Skeletal muscle tissue (tissue), 4 donors: ENCODE results near the gene CDKAL1. TPM values are rescaled to one million over a fixed set of nuclear protein-coding genes. Genes with fewer than 3 reads are reported as not detected.

Source experiments
- H3K27ac ChIP-seq: one replicate; pipeline ENCODE4 v1.7.0; 2013; ENCODE audit warnings: mild to moderate bottlenecking, low read depth, low read length, inconsistent platforms
- H3K27me3 ChIP-seq, 3 donors: one replicate each; pipeline ENCODE4 v1.7.0; 2013; ENCODE audit warnings: low read length in 3 of 3; ENCODE audit not compliant: control insufficient read depth in 3 of 3, insufficient read depth in 3 of 3
- H3K36me3 ChIP-seq, 3 donors: one replicate each; pipeline ENCODE4 v1.7.0; 2013; ENCODE audit warnings: low read length in 3 of 3; ENCODE audit not compliant: control insufficient read depth in 3 of 3, insufficient read depth in 3 of 3
- H3K4me1 ChIP-seq, 3 donors: one replicate each; pipeline ENCODE4 v1.7.0; 2013; ENCODE audit warnings: low read length in 3 of 3, mild to moderate bottlenecking in 3 of 3; ENCODE audit not compliant: control insufficient read depth in 3 of 3, insufficient read depth in 3 of 3
- H3K4me3 ChIP-seq, 3 donors: one replicate each; pipeline ENCODE4 v1.7.0; 2013; ENCODE audit warnings: low read length in 3 of 3
- H3K9ac ChIP-seq, 3 donors: one replicate each; pipeline ENCODE4 v1.7.0; 2013; ENCODE audit warnings: low read length in 3 of 3, mild to moderate bottlenecking in 3 of 3, moderate library complexity in 2 of 3, low read depth in 1 of 3
- H3K9me3 ChIP-seq, 3 donors: one replicate each; pipeline ENCODE4 v1.7.0; 2013; ENCODE audit warnings: low read length in 3 of 3; ENCODE audit not compliant: control insufficient read depth in 3 of 3
- total RNA-seq: library from RNA; depleted of rRNA; stranded (reverse); fragments of >200 nt; gene quantifications from one replicate; pipeline ENCODE4 v1.2.3, GENCODE V29; 2014
- donor health status: Osteomylitis.

CDKAL1 gene
- total RNA-seq, 1 donor from 2014 or later: 42.8 TPM

- Histone ChIP-seq H3K4me1 (no peaks in the 10 kb centered on the region), H3K36me3 (no peaks in the 10 kb centered on the region), H3K27me3 (no peaks in the 10 kb centered on the region), H3K9ac (no peak overlapping the region), H3K9me3 (no peaks in the 10 kb centered on the region), H3K4me3 (no peak overlapping the region), H3K27ac (no peak overlapping the region)
These were observed 303.9 kb downstream of the CDKAL1 start for GRCh38 chr6:20838113-20838512.

GRCh38 chr6:20839630-20840029 is 305.4 kb downstream of the CDKAL1 start:
- no peak overlapping the region for H3K4me3 ChIP-seq
- H3K27ac ChIP-seq: no peak overlapping the region
- H3K36me3 ChIP-seq: no peaks in the 10 kb centered on the region
- H3K9me3 ChIP-seq: no peaks in the 10 kb centered on the region
- no peak overlapping the region for H3K9ac ChIP-seq
- H3K27me3 ChIP-seq: no peaks in the 10 kb centered on the region
- no peaks in the 10 kb centered on the region for H3K4me1 ChIP-seq

GRCh38 chr6:20840675-20841074 is 306.4 kb downstream of the CDKAL1 start:
- Histone ChIP-seq H3K4me1 (no peaks in the 10 kb centered on the region), H3K27ac (no peak overlapping the region), H3K9me3 (no peaks in the 10 kb centered on the region), H3K27me3 (no peaks in the 10 kb centered on the region), H3K9ac (no peak overlapping the region), H3K4me3 (no peak overlapping the region), H3K36me3 (no peaks in the 10 kb centered on the region)

GRCh38 chr6:20841806-20842205 is 307.5 kb downstream of the CDKAL1 start:
- Histone ChIP-seq H3K9ac (no peak overlapping the region), H3K27me3 (no peaks in the 10 kb centered on the region), H3K4me1 (no peaks in the 10 kb centered on the region), H3K27ac (no peak overlapping the region), H3K9me3 (no peaks in the 10 kb centered on the region), H3K36me3 (no peaks in the 10 kb centered on the region), H3K4me3 (no peak overlapping the region)

- no peak overlapping the region for H3K4me3 ChIP-seq
- no peaks in the 10 kb centered on the region for H3K27me3 ChIP-seq
- H3K9me3 ChIP-seq: no peaks in the 10 kb centered on the region
These were observed 311.3 kb downstream of the CDKAL1 start for GRCh38 chr6:20845592-20845991.

GRCh38 chr6:20846602-20847028 is 312.4 kb downstream of the CDKAL1 start:
- H3K9me3 ChIP-seq: no peaks in the 10 kb centered on the region
- no peaks in the 10 kb centered on the region for H3K4me1 ChIP-seq
- H3K27me3 ChIP-seq: no peaks in the 10 kb centered on the region
- no peaks in the 10 kb centered on the region for H3K36me3 ChIP-seq
- H3K27ac ChIP-seq: no peak overlapping the region
- no peak overlapping the region for H3K9ac ChIP-seq
- no peak overlapping the region for H3K4me3 ChIP-seq

More at GRCh38 chr6:20845592-20845991, 311.3 kb downstream of the CDKAL1 start:
- Histone ChIP-seq H3K9ac (no peak overlapping the region), H3K4me1 (no peaks in the 10 kb centered on the region), H3K27ac (no peak overlapping the region), H3K36me3 (no peaks in the 10 kb centered on the region)

- Histone ChIP-seq H3K4me3 (no peak overlapping the region), H3K9ac (no peak overlapping the region), H3K36me3 (no peaks in the 10 kb centered on the region), H3K9me3 (no peaks in the 10 kb centered on the region), H3K4me1 (no peaks in the 10 kb centered on the region), H3K27me3 (no peaks in the 10 kb centered on the region), H3K27ac (no peak overlapping the region)
These were observed 313.6 kb downstream of the CDKAL1 start for GRCh38 chr6:20847904-20848303.

- Histone ChIP-seq H3K9me3 (no peaks in the 10 kb centered on the region), H3K4me1 (no peaks in the 10 kb centered on the region), H3K9ac (no peak overlapping the region), H3K36me3 (no peaks in the 10 kb centered on the region), H3K27me3 (no peaks in the 10 kb centered on the region), H3K27ac (no peak overlapping the region), H3K4me3 (no peak overlapping the region)
These were observed 316.6 kb downstream of the CDKAL1 start for GRCh38 chr6:20850686-20851416.

- H3K9ac ChIP-seq: no peak overlapping the region
- H3K36me3 ChIP-seq: no peaks in the 10 kb centered on the region
- H3K27me3 ChIP-seq: no peaks in the 10 kb centered on the region
- H3K9me3 ChIP-seq: no peaks in the 10 kb centered on the region
- H3K4me3 ChIP-seq: no peak overlapping the region
- H3K4me1 ChIP-seq: no peaks in the 10 kb centered on the region
- H3K27ac ChIP-seq: no peak overlapping the region
These were observed 317.5 kb downstream of the CDKAL1 start for GRCh38 chr6:20851795-20852194.

GRCh38 chr6:20853828-20854227 is 319.6 kb downstream of the CDKAL1 start:
- Histone ChIP-seq H3K36me3 (no peaks in the 10 kb centered on the region), H3K27me3 (no peaks in the 10 kb centered on the region), H3K4me3 (no peak overlapping the region), H3K4me1 (no peaks in the 10 kb centered on the region), H3K9ac (no peak overlapping the region), H3K9me3 (no peaks in the 10 kb centered on the region), H3K27ac (no peak overlapping the region)
